A673 (cell line): Measurements from ENCODE around the gene OR6C2.

Experiments used
- CTCF ChIP-seq: fragments of 300-800, 200-600 bp; sonication (generic); conservative IDR thresholded peaks from 2 replicates; pipeline ENCODE4 v1.5.1; 2017; ENCODE audit warnings: low read depth, mild to moderate bottlenecking, antibody characterized with exemption, low read length, moderate library complexity, mixed read lengths
- EZH2 ChIP-seq: fragments of 200-600 bp; sonication (generic); IDR thresholded peaks from 2 replicates; pipeline ENCODE4 v1.6.1; 2017; ENCODE audit warnings: borderline replicate concordance, low read depth, mild to moderate bottlenecking, mixed read lengths, antibody characterized with exemption, low read length; ENCODE audit not compliant: poor library complexity, severe bottlenecking

GRCh38 chr12:55501601-55502000 is 57.7 kb downstream of the OR6C2 start:
- no peak for TF ChIP-seq CTCF
- TF ChIP-seq EZH2: no peak
